PC-9 (cell line): ENCODE results near the gene BCAR3.

Source experiments
- CTCF ChIP-seq: fragments of 200-600 bp; sonication (generic); conservative IDR thresholded peaks from 2 replicates; pipeline ENCODE4 v1.6.1; 2017; ENCODE audit warnings: mixed run types, antibody characterized with exemption, mild to moderate bottlenecking, moderate library complexity
- EZH2 ChIP-seq: fragments of 200-600 bp; sonication (generic); IDR thresholded peaks from 2 replicates; pipeline ENCODE4 v1.8.0; 2017; ENCODE audit warnings: antibody characterized with exemption, low read depth

- TF ChIP-seq CTCF, result no peak
- TF ChIP-seq EZH2, result no peak
Observed at GRCh38 chr1:93593854-93594602, 87.6 kb downstream of the BCAR3 start.
